Caco-2 (cell line): ENCODE data around the gene TALDO1. TPM values are rescaled to one million over a fixed set of nuclear protein-coding genes. Genes with fewer than 3 reads are reported as not detected.
A peak's percentile ranks its signal among the peaks of the same experiment; 100 is the strongest.

Source experiments
- BruUV-seq: library from RNA; stranded (reverse); fragments of 400-500 nt; replicated peaks from 2 replicates; lab custom pipeline; 2021; lab: Mats Ljungman, UMichigan
- CTCF ChIA-PET: fragments of 300-600 bp; sonication (Branson Sonifier 250); formaldehyde crosslinking; loops from one replicate; lab custom pipeline; 2022; ENCODE audit warnings: antibody characterized with exemption; lab: Charles Lee
- POLR2A ChIA-PET: fragments of 300-600 bp; sonication (Branson Sonifier 250); formaldehyde crosslinking; loops from one replicate; lab custom pipeline; 2022; ENCODE audit warnings: antibody characterized with exemption; lab: Charles Lee
- DNase-seq, 2 experiments: peaks; one replicate each; pipeline versions ENCODE4 v3.0.0 to v3.0.0-alpha.2; 2020 to 2022
- H3K27me3 ChIP-seq: replicated peaks from 2 replicates; pipeline ENCODE4 v1.6.0; 2011; ENCODE audit warnings: low read length; ENCODE audit not compliant: control insufficient read depth, insufficient read depth
- H3K36me3 ChIP-seq: 2 replicates; pipeline ENCODE4 v1.5.1; 2011; ENCODE audit warnings: low read length; ENCODE audit not compliant: control insufficient read depth, insufficient read depth
- H3K4me1 ChIP-seq: fragments of 250-450 bp; sonication (Bioruptor Pico); 2 replicates; pipeline ENCODE4 v1.5.1; 2020; ENCODE audit warnings: mild to moderate bottlenecking
- H3K4me3 ChIP-seq: 2 replicates; pipeline ENCODE4 v1.5.1; 2011; ENCODE audit warnings: low read depth, mild to moderate bottlenecking, control low read depth, low read length
- H3K9me3 ChIP-seq: fragments of 250-450 bp; sonication (Bioruptor Pico); 2 replicates; pipeline ENCODE4 v1.5.1; 2020; ENCODE audit warnings: mild to moderate bottlenecking, moderate library complexity
- H3K27ac Mint-ChIP-seq: one replicate; pipeline ENCODE4 v1.8.0; 2022; ENCODE audit warnings: mixed read lengths; ENCODE audit not compliant: unreplicated experiment
- H3K27me3 Mint-ChIP-seq: one replicate; pipeline ENCODE4 v1.8.0; 2022; ENCODE audit warnings: mixed read lengths; ENCODE audit not compliant: insufficient read depth, unreplicated experiment
- H3K36me3 Mint-ChIP-seq: one replicate; pipeline ENCODE4 v1.8.0; 2022; ENCODE audit warnings: mild to moderate bottlenecking, mixed read lengths; ENCODE audit not compliant: insufficient read depth, unreplicated experiment
- H3K4me1 Mint-ChIP-seq: one replicate; pipeline ENCODE4 v1.8.0; 2022; ENCODE audit warnings: low read depth, mixed read lengths; ENCODE audit not compliant: unreplicated experiment
- H3K4me3 Mint-ChIP-seq: one replicate; pipeline ENCODE4 v1.8.0; 2022; ENCODE audit warnings: mild to moderate bottlenecking, moderate library complexity, mixed read lengths; ENCODE audit not compliant: unreplicated experiment
- H3K9me3 Mint-ChIP-seq: one replicate; pipeline ENCODE4 v1.8.0; 2022; ENCODE audit warnings: mixed read lengths; ENCODE audit not compliant: unreplicated experiment
- CTCF ChIP-seq, 2 experiments: fragments of 200-600 bp in 1 of 2; IDR thresholded peaks; 1 replicate in 1 of 2; 2 replicates in 1 of 2; pipeline versions ENCODE4 v1.5.1 to v1.8.0; 2011 to 2022; ENCODE audit warnings: antibody characterized with exemption in 1 of 2, control low read depth in 1 of 2, inconsistent platforms in 1 of 2, low read depth in 1 of 2, low read length in 1 of 2, mild to moderate bottlenecking in 1 of 2, moderate library complexity in 1 of 2; ENCODE audit not compliant: insufficient read depth in 1 of 2, severe bottlenecking in 1 of 2, unreplicated experiment in 1 of 2
- intact Hi-C: fragments of 100-400 bp; cut with micrococcal nuclease; formaldehyde crosslinking; loops from one replicate; pipeline ENCODE4 v1.10.0; 2022; ENCODE audit not compliant: unreplicated experiment
- total RNA-seq: library from RNA; stranded (reverse); gene quantifications from 2 replicates; pipeline ENCODE4 v1.2.3, GENCODE V29; 2022

The TALDO1 gene
- total RNA-seq, 1 experiment from 2014 or later: 293 TPM

DNA sequence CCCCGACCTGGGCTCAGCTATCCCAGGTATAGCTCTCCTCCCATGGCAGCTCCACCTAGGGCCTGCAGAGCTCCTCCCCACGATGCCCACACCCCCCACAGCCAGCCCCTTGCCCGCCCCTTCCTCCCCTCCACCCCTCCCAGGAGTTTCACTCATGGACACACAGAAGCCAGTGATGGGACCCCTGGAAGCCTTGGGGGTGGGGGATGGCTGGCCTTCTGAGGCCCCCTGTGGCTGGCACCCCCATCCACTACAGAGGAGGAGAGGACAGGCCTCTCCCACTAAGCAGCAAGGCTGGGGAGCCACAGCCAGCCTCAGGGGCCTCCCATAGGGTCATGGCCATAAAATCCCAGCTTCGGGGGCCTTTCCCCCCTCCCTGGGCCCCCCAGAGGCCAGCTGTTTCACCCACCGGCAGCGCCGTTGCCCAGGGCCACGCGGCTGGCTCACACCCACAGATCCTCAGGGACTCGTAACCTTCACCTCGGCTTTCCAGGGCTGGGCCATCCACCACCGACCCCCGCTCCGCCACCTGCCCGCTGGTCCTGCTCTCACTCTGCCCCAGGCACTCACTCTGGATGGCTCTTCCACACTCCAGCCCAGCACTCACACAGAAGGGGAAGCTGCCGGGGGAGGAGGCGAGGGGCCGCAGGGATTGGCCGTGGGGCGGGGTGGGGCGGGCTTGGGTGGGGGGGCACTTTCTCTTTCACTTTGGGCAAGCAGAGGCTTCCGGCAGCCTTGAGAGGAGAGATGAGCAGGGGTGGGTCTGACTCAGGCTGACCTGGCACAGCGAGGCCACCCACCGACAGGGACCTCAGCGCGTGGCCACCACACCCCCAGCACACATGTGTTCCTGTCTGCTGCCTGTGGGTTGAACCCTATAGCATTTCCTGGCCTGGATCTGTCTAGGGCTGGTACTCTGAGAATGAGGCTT is 48.6 kb downstream of the TALDO1 start:
- Histone ChIP-seq H3K4me3 (no peak overlapping the region), H3K27me3 (no peaks in the 10 kb centered on the region), H3K9me3 (no peaks in the 10 kb centered on the region), H3K36me3 (no peaks in the 10 kb centered on the region), H3K4me1 (peaks cover 9% of the 10 kb centered on the region)
- no peak for DNase-seq
- POLR2A ChIA-PET: interaction anchor here (1.0 kb wide), 1 partner anchor 23 kb away, joined by 7 read pairs; the partner anchor contains the start of gene PNPLA2
- no peaks in the 10 kb centered on the region for H3K4me1 Mint-ChIP-seq
- CTCF ChIA-PET: interaction anchor here (0.9 to 2.0 kb wide), 3 partner anchors 10 to 13 kb away, joined by 3 to 6 read pairs (median 3); no protein-coding TSS in a partner anchor
- intact Hi-C loops: no loop called here
- no peak overlapping the region for H3K27ac Mint-ChIP-seq
- no TSS peak for BruUV-seq
- H3K9me3 Mint-ChIP-seq: no peaks in the 10 kb centered on the region
- TF ChIP-seq CTCF (IDR thresholded peaks at IDR 0.05; ENCODE audit: insufficient read depth in 1 of 2, low read depth in 1 of 2, low read length in 1 of 2, severe bottlenecking in 1 of 2, unreplicated experiment in 1 of 2): no peak
- peak overlapping the region; percentile 86 for H3K4me3 Mint-ChIP-seq
- no peaks in the 10 kb centered on the region for H3K27me3 Mint-ChIP-seq
- H3K36me3 Mint-ChIP-seq: peaks cover 17% of the 10 kb centered on the region

- BruUV-seq: no TSS peak
- DNase-seq: no peak
- Mint-ChIP-seq H3K27me3 (no peaks in the 10 kb centered on the region), H3K4me1 (no peaks in the 10 kb centered on the region), H3K36me3 (peaks cover 20% of the 10 kb centered on the region), H3K9me3 (no peaks in the 10 kb centered on the region), H3K4me3 (peak overlapping the region; percentile 86), H3K27ac (peak overlapping the region; percentile 69)
- H3K9me3 ChIP-seq: no peaks in the 10 kb centered on the region
- no peak for TF ChIP-seq CTCF (IDR thresholded peaks at IDR 0.05; ENCODE audit: insufficient read depth in 1 of 2, low read depth in 1 of 2, low read length in 1 of 2, severe bottlenecking in 1 of 2, unreplicated experiment in 1 of 2)
- intact Hi-C loops: no loop called here
- POLR2A ChIA-PET: interaction anchor here (1.0 to 1.4 kb wide), 2 partner anchors 13 to 22 kb away, joined by 4 to 7 read pairs; partner anchors contain the start of genes PNPLA2 and RPLP2
- H3K27me3 ChIP-seq: no peaks in the 10 kb centered on the region
- CTCF ChIA-PET: interaction anchor here (0.7 to 2.0 kb wide), 4 partner anchors 11 to 49 kb away, joined by 3 to 6 read pairs (median 3); no protein-coding TSS in a partner anchor
- peak overlapping the region; percentile 91 for H3K4me3 ChIP-seq
- H3K4me1 ChIP-seq: peaks cover 9% of the 10 kb centered on the region
- H3K36me3 ChIP-seq: no peaks in the 10 kb centered on the region
Measured at GRCh38 chr11:796565-797295, 49.5 kb downstream of the TALDO1 start.
